LNCaP clone FGC (cell line): Measurements from ENCODE around the gene RASA3.

Experiments
- DNase-seq: peaks from one replicate; pipeline ENCODE4 v3.0.0-alpha.2; 2011; ENCODE audit warnings: low read depth
- H3K4me3 ChIP-seq: 2 replicates; pipeline ENCODE4 v1.5.1; 2011; ENCODE audit warnings: mild to moderate bottlenecking, low read depth, low read length, control low read depth
- CTCF ChIP-seq: IDR thresholded peaks from 2 replicates; pipeline ENCODE4 v1.5.1; 2012; ENCODE audit warnings: mild to moderate bottlenecking; ENCODE audit not compliant: control insufficient read depth, insufficient read depth; ENCODE audit errors: extremely low read depth

RASA3 gene

GRCh38 chr13:114015111-114015968, 117.1 kb downstream of the RASA3 start:
- DNase-seq, result no peak
- no peak for TF ChIP-seq CTCF
- H3K4me3 ChIP-seq, result no peak overlapping the region

- TF ChIP-seq CTCF, result no peak
- no peak overlapping the region for H3K4me3 ChIP-seq
- DNase-seq, result no peak
Observed at GRCh38 chr13:114013952-114014629, 118.3 kb downstream of the RASA3 start.

- DNase-seq, result no peak
- TF ChIP-seq CTCF, result no peak
- H3K4me3 ChIP-seq, result no peak overlapping the region
Observed at GRCh38 chr13:114013336-114013735, 119.1 kb downstream of the RASA3 start.

- no peak for TF ChIP-seq CTCF
- no peak for DNase-seq
- no peak overlapping the region for H3K4me3 ChIP-seq
Observed at GRCh38 chr13:114012921-114013320, 119.5 kb downstream of the RASA3 start.

GRCh38 chr13:114012141-114012540, 120.3 kb downstream of the RASA3 start:
- no peak for DNase-seq
- H3K4me3 ChIP-seq, result no peak overlapping the region
- no peak for TF ChIP-seq CTCF

GRCh38 chr13:114011226-114011625, 121.2 kb downstream of the RASA3 start:
- TF ChIP-seq CTCF, result no peak
- no peak for DNase-seq
- no peak overlapping the region for H3K4me3 ChIP-seq
